SK-N-SH (cell line): ENCODE results near the gene ZNF180. TPM values are rescaled to one million over a fixed set of nuclear protein-coding genes. Genes with fewer than 3 reads are reported as not detected.
A peak's percentile ranks its signal among the peaks of the same experiment; 100 is the strongest.

ENCODE experiments used
- CTCF ChIA-PET: fragments of 300-600, 350-600 bp; formaldehyde crosslinking; extraction: SDS; loops from one replicate; lab custom pipeline; 2021; lab: Yijun Ruan, JAX
- POLR2A ChIA-PET: fragments of 350-600 bp; sonication (Branson Sonifier 250); formaldehyde crosslinking; extraction: SDS; loops from one replicate; lab custom pipeline; 2020; ENCODE audit warnings: antibody characterized with exemption, inconsistent platforms; lab: Yijun Ruan, JAX
- DNase-seq: peaks from one replicate; pipeline ENCODE4 v3.0.0; 2012
- H2AFZ ChIP-seq: fragments of 200-600 bp; sonication (generic); 2 replicates; pipeline ENCODE4 v1.8.1; 2016; ENCODE audit warnings: antibody characterized with exemption, mild to moderate bottlenecking, low read depth
- H3F3A ChIP-seq: fragments of 200-600 bp; sonication (generic); replicated peaks from 2 replicates; pipeline ENCODE3; 2016; ENCODE audit warnings: antibody characterized with exemption, mild to moderate bottlenecking; ENCODE audit not compliant: insufficient read depth
- H3K27ac ChIP-seq, 2 experiments: fragments of 200-500 bp in 1 of 2; fragments of 200-600 bp in 1 of 2; sonication (Bioruptor generic) in 1 of 2; sonication (generic), shearing (Covaris generic) in 1 of 2; 2 replicates each; pipeline versions ENCODE4 v1.5.1 to v1.6.1; 2014 to 2016; ENCODE audit warnings: low read depth in 2 of 2, inconsistent platforms in 1 of 2, low read length in 1 of 2, mild to moderate bottlenecking in 1 of 2, mixed read lengths in 1 of 2
- H3K27me3 ChIP-seq: fragments of 200-600 bp; sonication (generic), shearing (Covaris generic); 2 replicates; pipeline ENCODE4 v1.6.1; 2016; ENCODE audit warnings: mixed run types; ENCODE audit not compliant: insufficient read depth
- H3K36me3 ChIP-seq, 2 experiments: fragments of 200-500 bp in 1 of 2; fragments of 200-600 bp in 1 of 2; sonication (Bioruptor generic) in 1 of 2; sonication (generic) in 1 of 2; replicated peaks in 1 of 2; 2 replicates each; pipeline versions ENCODE3 to v1.5.1; 2014 to 2016; ENCODE audit warnings: low read length in 1 of 2, mild to moderate bottlenecking in 1 of 2; ENCODE audit not compliant: insufficient read depth in 2 of 2, control insufficient read depth in 1 of 2
- H3K4me1 ChIP-seq, 2 experiments: fragments of 200-500 bp in 1 of 2; fragments of 200-600 bp in 1 of 2; sonication (Bioruptor generic) in 1 of 2; sonication (generic), shearing (Covaris generic) in 1 of 2; 2 replicates each; pipeline versions ENCODE4 v1.5.1 to v1.6.1; 2014 to 2016; ENCODE audit warnings: low read depth in 1 of 2, low read length in 1 of 2, mixed run types in 1 of 2; ENCODE audit not compliant: insufficient read depth in 2 of 2, control insufficient read depth in 1 of 2
- H3K4me2 ChIP-seq: fragments of 200-600 bp; sonication (generic), shearing (Covaris generic); 2 replicates; pipeline ENCODE4 v1.6.1; 2017; ENCODE audit warnings: mixed run types
- H3K4me3 ChIP-seq, 2 experiments: fragments of 200-500 bp in 1 of 2; fragments of 200-600 bp in 1 of 2; sonication (Bioruptor generic) in 1 of 2; sonication (generic), shearing (Covaris generic) in 1 of 2; 2 replicates each; pipeline versions ENCODE4 v1.5.1 to v1.8.1; 2014 to 2016; ENCODE audit warnings: low read depth in 2 of 2, inconsistent platforms in 1 of 2, low read length in 1 of 2, mild to moderate bottlenecking in 1 of 2, mixed read lengths in 1 of 2, moderate library complexity in 1 of 2
- H3K79me2 ChIP-seq: fragments of 200-600 bp; sonication (generic); 2 replicates; pipeline ENCODE4 v1.8.1; 2017; ENCODE audit warnings: mild to moderate bottlenecking; ENCODE audit not compliant: insufficient read depth
- H3K9ac ChIP-seq: fragments of 200-600 bp; sonication (generic); 2 replicates; pipeline ENCODE4 v1.6.1; 2017; ENCODE audit warnings: mixed run types
- H3K9me2 ChIP-seq: fragments of 200-600 bp; sonication (generic); 2 replicates; pipeline ENCODE4 v1.6.1; 2017; ENCODE audit warnings: mixed run types
- H3K9me3 ChIP-seq: fragments of 200-600 bp; sonication (generic); 2 replicates; pipeline ENCODE4 v1.6.1; 2017; ENCODE audit warnings: mixed run types, mild to moderate bottlenecking, moderate library complexity
- H4K20me1 ChIP-seq: fragments of 200-600 bp; sonication (generic); 2 replicates; pipeline ENCODE4 v1.6.1; 2017; ENCODE audit warnings: mild to moderate bottlenecking, mixed run types; ENCODE audit not compliant: insufficient read depth
- CHD2 ChIP-seq: fragments of 150-350 bp; IDR thresholded peaks from 2 replicates; pipeline ENCODE4 v1.6.1; 2018; ENCODE audit warnings: low read length; ENCODE audit not compliant: partially characterized antibody
- ELF1 ChIP-seq: IDR thresholded peaks from 2 replicates; pipeline ENCODE4 v1.4.0; 2012
- FOSL2 ChIP-seq: IDR thresholded peaks from 2 replicates; pipeline ENCODE4 v1.4.0; 2012; ENCODE audit warnings: low read depth, mild to moderate bottlenecking, moderate library complexity, borderline replicate concordance
- GABPA ChIP-seq: IDR thresholded peaks from 2 replicates; pipeline ENCODE4 v1.4.0; 2012; ENCODE audit warnings: low read depth, mild to moderate bottlenecking
- JUND ChIP-seq: IDR thresholded peaks from 2 replicates; pipeline ENCODE4 v1.4.0; 2012
- MXI1 ChIP-seq: IDR thresholded peaks from 2 replicates; pipeline ENCODE4 v1.6.1; 2012; ENCODE audit warnings: mild to moderate bottlenecking, low read depth, low read length, improper control_type of control experiment
- RCOR1 ChIP-seq: fragments of 150-350 bp; IDR thresholded peaks from 2 replicates; pipeline ENCODE4 v1.6.1; 2017; ENCODE audit warnings: antibody characterized with exemption, low read length
- RFX5 ChIP-seq: IDR thresholded peaks from 2 replicates; pipeline ENCODE4 v1.6.1; 2012; ENCODE audit warnings: mild to moderate bottlenecking, improper control_type of control experiment, low read length
- SIN3A ChIP-seq: IDR thresholded peaks from 2 replicates; pipeline ENCODE4 v1.6.1; 2012; ENCODE audit warnings: low read depth, mild to moderate bottlenecking, low read length, moderate library complexity, borderline replicate concordance
- SMC3 ChIP-seq: IDR thresholded peaks from 2 replicates; pipeline ENCODE4 v1.6.1; 2012; ENCODE audit warnings: low read depth, low read length, improper control_type of control experiment
- TEAD4 ChIP-seq: IDR thresholded peaks from 2 replicates; pipeline ENCODE4 v1.4.0; 2012; ENCODE audit warnings: mild to moderate bottlenecking, borderline replicate concordance; ENCODE audit not compliant: insufficient read depth
- WGBS: methylation state at CpG from one replicate; pipeline ENCODE4 v1.1.6; 2017; ENCODE audit warnings: low lambda C conversion rate; 5-methylcytosine and 5-hydroxymethylcytosine counted together
- polyA plus RNA-seq, 3 experiments: library from polyadenylated mRNA; depleted of rRNA; stranded (reverse); fragments of >200 nt; gene quantifications; 2 replicates each; pipeline ENCODE4 v1.2.3, GENCODE V29; 2012
- TF ChIP-seq, protein P1 (sequence below): fragments of 150-350 bp; IDR thresholded peaks from 2 replicates; pipeline ENCODE4 v1.6.1; 2017; ENCODE audit warnings: antibody characterized with exemption, low read length, low read depth, borderline replicate concordance
- TF ChIP-seq, protein P2 (sequence below): IDR thresholded peaks from 2 replicates; pipeline ENCODE4 v1.4.0; 2012; ENCODE audit warnings: low read depth
- TF ChIP-seq, protein P3 (sequence below): IDR thresholded peaks from 2 replicates; pipeline ENCODE4 v1.4.0; 2012; ENCODE audit warnings: low read depth, borderline replicate concordance
- TF ChIP-seq, protein P4 (sequence below): fragments of 200-600 bp; sonication (generic); IDR thresholded peaks from 2 replicates; pipeline ENCODE4 v1.6.1; 2017; ENCODE audit warnings: antibody characterized with exemption, mild to moderate bottlenecking, moderate library complexity

The ZNF180 gene
- polyA plus RNA-seq, 1 of the 3 experiments (the other 2 are of a cell fraction) = 1.5 TPM

- Histone ChIP-seq H3F3A (no peaks in the 10 kb centered on the region), H3K4me1 (peaks cover 0 to 3% of the 10 kb centered on the region in 2 experiments; a peak in 1 of 4 replicates), H3K27ac (no peak overlapping the region), H2AFZ (no peak overlapping the region), H3K4me3 (no peak overlapping the region), H3K27me3 (no peaks in the 10 kb centered on the region), H3K9me2 (no peaks in the 10 kb centered on the region), H3K4me2 (no peak overlapping the region), H3K9ac (no peak overlapping the region), H4K20me1 (no peaks in the 10 kb centered on the region), H3K36me3 (no peaks in the 10 kb centered on the region), H3K79me2 (no peaks in the 10 kb centered on the region), H3K9me3 (peaks cover 8% of the 10 kb centered on the region; the same call in 1 of the 2 replicates)
- CTCF ChIA-PET = no interaction called here
- DNase-seq = no peak
- TF ChIP-seq TEAD4 = no peak
- WGBS = 42% methylated on average over 12 of the region's 18 CpGs
- POLR2A ChIA-PET = no interaction called here
These were observed 48.6 kb downstream of the ZNF180 start for GRCh38 chr19:44451687-44452086.

DNA sequence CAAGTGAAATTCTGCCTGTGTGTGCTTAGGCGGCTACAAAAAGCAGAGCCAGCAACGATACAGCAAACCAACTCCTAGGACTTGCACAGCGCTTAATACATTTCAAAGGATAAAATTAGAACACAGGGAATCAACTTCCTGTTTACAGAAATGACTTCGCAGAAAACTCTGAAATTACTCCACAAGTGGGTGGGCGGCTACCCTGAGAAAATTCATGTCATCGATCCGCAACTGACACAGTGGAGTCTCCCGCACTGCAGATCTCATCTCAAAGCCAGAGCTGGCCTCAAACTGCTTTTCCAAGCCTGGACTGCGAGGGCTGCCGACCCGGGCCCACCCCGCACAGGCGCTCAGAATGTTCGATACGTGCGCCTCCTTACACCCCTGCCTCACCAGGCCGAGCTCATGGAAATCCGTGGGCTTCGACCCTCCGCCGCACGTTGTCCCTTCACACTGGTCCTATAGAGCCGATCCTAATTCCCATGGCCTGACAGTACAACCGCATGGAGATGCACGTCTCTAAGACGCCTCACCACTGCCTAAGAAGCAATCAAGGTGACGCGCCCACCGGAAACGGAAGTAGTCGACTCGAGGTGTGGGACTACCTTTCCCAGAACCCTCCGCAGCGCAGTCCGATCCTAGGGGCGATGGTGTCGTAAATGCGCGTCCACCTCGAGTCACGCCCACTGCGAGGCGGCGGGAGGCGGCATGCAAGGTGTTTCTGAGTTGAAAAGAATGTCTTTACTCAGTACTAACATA, 52.2 kb downstream of the ZNF180 start, which contains the start of gene ZNF229:
Gene ZNF229 (minus strand): TSS at position 557 of the 759 bp plus-strand sequence. CDS start 5,625 bp downstream, outside the sequence.
- H3K27ac ChIP-seq = no peak within 1 kb of the TSS
- no peaks in the 10 kb centered on the region for H3F3A ChIP-seq
- no peaks in the 10 kb centered on the region for H3K9me2 ChIP-seq
- H3K9me3 ChIP-seq = peaks cover 8% of the 10 kb centered on the region; the same call in 1 of the 2 replicates
- H2AFZ ChIP-seq = peak within 1 kb of the TSS; percentile 79; the same call in 1 of the 2 replicates
- TF ChIP-seq MXI1 (peak; percentile 74), RCOR1 (no peak), FOSL2 (no peak), JUND (no peak), RFX5 (no peak), SMC3 (no peak), ELF1 (peak; percentile 71; the same call in 1 of the 2 replicates), CHD2 (peak; percentile 44), SIN3A (0 out of 2 replicates have a peak, but pooled peaks have one; percentile 34), GABPA (peak; percentile 87)
- TF ChIP-seq, protein P1, sequence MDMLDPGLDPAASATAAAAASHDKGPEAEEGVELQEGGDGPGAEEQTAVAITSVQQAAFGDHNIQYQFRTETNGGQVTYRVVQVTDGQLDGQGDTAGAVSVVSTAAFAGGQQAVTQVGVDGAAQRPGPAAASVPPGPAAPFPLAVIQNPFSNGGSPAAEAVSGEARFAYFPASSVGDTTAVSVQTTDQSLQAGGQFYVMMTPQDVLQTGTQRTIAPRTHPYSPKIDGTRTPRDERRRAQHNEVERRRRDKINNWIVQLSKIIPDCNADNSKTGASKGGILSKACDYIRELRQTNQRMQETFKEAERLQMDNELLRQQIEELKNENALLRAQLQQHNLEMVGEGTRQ = no peak
- TF ChIP-seq, protein P2, sequence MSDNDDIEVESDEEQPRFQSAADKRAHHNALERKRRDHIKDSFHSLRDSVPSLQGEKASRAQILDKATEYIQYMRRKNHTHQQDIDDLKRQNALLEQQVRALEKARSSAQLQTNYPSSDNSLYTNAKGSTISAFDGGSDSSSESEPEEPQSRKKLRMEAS = peak; percentile 83
- TF ChIP-seq, protein P3, sequence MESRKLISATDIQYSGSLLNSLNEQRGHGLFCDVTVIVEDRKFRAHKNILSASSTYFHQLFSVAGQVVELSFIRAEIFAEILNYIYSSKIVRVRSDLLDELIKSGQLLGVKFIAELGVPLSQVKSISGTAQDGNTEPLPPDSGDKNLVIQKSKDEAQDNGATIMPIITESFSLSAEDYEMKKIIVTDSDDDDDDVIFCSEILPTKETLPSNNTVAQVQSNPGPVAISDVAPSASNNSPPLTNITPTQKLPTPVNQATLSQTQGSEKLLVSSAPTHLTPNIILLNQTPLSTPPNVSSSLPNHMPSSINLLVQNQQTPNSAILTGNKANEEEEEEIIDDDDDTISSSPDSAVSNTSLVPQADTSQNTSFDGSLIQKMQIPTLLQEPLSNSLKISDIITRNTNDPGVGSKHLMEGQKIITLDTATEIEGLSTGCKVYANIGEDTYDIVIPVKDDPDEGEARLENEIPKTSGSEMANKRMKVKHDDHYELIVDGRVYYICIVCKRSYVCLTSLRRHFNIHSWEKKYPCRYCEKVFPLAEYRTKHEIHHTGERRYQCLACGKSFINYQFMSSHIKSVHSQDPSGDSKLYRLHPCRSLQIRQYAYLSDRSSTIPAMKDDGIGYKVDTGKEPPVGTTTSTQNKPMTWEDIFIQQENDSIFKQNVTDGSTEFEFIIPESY = no peak
- TF ChIP-seq, protein P4, sequence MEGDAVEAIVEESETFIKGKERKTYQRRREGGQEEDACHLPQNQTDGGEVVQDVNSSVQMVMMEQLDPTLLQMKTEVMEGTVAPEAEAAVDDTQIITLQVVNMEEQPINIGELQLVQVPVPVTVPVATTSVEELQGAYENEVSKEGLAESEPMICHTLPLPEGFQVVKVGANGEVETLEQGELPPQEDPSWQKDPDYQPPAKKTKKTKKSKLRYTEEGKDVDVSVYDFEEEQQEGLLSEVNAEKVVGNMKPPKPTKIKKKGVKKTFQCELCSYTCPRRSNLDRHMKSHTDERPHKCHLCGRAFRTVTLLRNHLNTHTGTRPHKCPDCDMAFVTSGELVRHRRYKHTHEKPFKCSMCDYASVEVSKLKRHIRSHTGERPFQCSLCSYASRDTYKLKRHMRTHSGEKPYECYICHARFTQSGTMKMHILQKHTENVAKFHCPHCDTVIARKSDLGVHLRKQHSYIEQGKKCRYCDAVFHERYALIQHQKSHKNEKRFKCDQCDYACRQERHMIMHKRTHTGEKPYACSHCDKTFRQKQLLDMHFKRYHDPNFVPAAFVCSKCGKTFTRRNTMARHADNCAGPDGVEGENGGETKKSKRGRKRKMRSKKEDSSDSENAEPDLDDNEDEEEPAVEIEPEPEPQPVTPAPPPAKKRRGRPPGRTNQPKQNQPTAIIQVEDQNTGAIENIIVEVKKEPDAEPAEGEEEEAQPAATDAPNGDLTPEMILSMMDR = no peak
- no peak within 1 kb of the TSS for H3K9ac ChIP-seq
- CTCF ChIA-PET = no interaction called here
- peaks cover 0 to 3% of the 10 kb centered on the region in 2 experiments; a peak in 1 of 4 replicates for H3K4me1 ChIP-seq
- H3K36me3 ChIP-seq = no peaks in the 10 kb centered on the region
- DNase-seq = peak; percentile 87
- WGBS = 24% methylated on average over 36 of the region's 45 CpGs
- no peaks in the 10 kb centered on the region for H4K20me1 ChIP-seq
- H3K4me3 ChIP-seq = peak within 1 kb of the TSS; percentile 53 to 63
- H3K79me2 ChIP-seq = no peaks in the 10 kb centered on the region
- peak within 1 kb of the TSS; percentile 52; the same call in 1 of the 2 replicates for H3K4me2 ChIP-seq
- H3K27me3 ChIP-seq = no peaks in the 10 kb centered on the region
- POLR2A ChIA-PET = no interaction called here
